Measurements from ENCODE around the gene ANAPC5. TPM values are rescaled to one million over a fixed set of nuclear protein-coding genes. Genes with fewer than 3 reads are reported as not detected.
"Not testable (repeated sequence)": the region's sequence is repeated elsewhere in the genome, so short reads cannot be mapped to it uniquely, and the experiment has no call there.

ANAPC5 gene
- total RNA-seq = 10 to 100 TPM; 86.5 to 87.7 TPM
- long read RNA-seq, transcript ANAPC5-201 (17 exons, 2,513 nt) = major isoform, 89 of 193 reads
- long read RNA-seq, transcript ANAPC5-218 (17 exons, 2,400 nt) = minor isoform, 62 of 193 reads
- long read RNA-seq, partial matches to known transcripts = 23 of 193 reads
- long read RNA-seq, other reads (novel, unspliced or antisense) = 19 of 193 reads

GRCh38 chr12:121351820-121352681 is at the start of gene ANAPC5:
TSS of gene ANAPC5 (minus strand) at chr12:121352411. CDS start at chr12:121352340, 71 bp downstream.
- intact Hi-C loops (cut with DNase I, micrococcal nuclease) = no loop called here
- ATAC-seq = peak; percentile 99
- DNase-seq = peak; percentile 91 to 97

- ATAC-seq (peak; percentile 62), DNase-seq (peak; percentile 42 to 62)
- intact Hi-C loops (cut with DNase I, micrococcal nuclease) = no loop called here
These were observed 48.3 kb upstream of the ANAPC5 start for GRCh38 chr12:121400332-121401139.

GRCh38 chr12:121399391-121400331 is 47.5 kb upstream of the ANAPC5 start, which contains the start of gene RNF34:
TSS of gene RNF34 (plus strand) at chr12:121400118. CDS start at chr12:121400213, 95 bp downstream.
- intact Hi-C loops (cut with DNase I, micrococcal nuclease) = no loop called here
- peak; percentile 93 for ATAC-seq
- DNase-seq = peak; percentile 99

- intact Hi-C loops (cut with DNase I, micrococcal nuclease) = no loop called here
- ATAC-seq (no peak), DNase-seq (no peak)
These were observed 46.1 kb upstream of the ANAPC5 start for GRCh38 chr12:121398355-121398754.

- ATAC-seq = no peak
- intact Hi-C loops (cut with DNase I, micrococcal nuclease) = no loop called here
These were observed 45.3 kb upstream of the ANAPC5 start for GRCh38 chr12:121397521-121397920.

GRCh38 chr12:121392325-121392716 is 40.1 kb upstream of the ANAPC5 start:
- ATAC-seq (no peak), DNase-seq (no peak)
- intact Hi-C loops (cut with DNase I, micrococcal nuclease) = no loop called here

More at GRCh38 chr12:121397521-121397920, 45.3 kb upstream of the ANAPC5 start:
- no peak for DNase-seq

GRCh38 chr12:121391619-121392324 is 39.6 kb upstream of the ANAPC5 start:
- intact Hi-C loops (cut with DNase I, micrococcal nuclease) = no loop called here
- ATAC-seq (peak; percentile 39), DNase-seq (peak in 1 of 2 donors; percentile 20)

GRCh38 chr12:121390856-121391255 is 38.6 kb upstream of the ANAPC5 start:
- ATAC-seq (no peak), DNase-seq (no peak)
- intact Hi-C loops (cut with DNase I, micrococcal nuclease) = no loop called here

- DNase-seq (no peak), ATAC-seq (no peak)
- intact Hi-C loops (cut with DNase I, micrococcal nuclease) = no loop called here
These were observed 36.3 kb upstream of the ANAPC5 start for GRCh38 chr12:121388421-121388981.

- DNase-seq; ATAC-seq; intact Hi-C loops (cut with DNase I, micrococcal nuclease): not testable (repeated sequence)
These were observed 32.7 kb upstream of the ANAPC5 start for GRCh38 chr12:121384891-121385290.

GRCh38 chr12:121383601-121384021 is 31.4 kb upstream of the ANAPC5 start:
- ATAC-seq (peak; percentile 65), DNase-seq (no peak)
- intact Hi-C loops (cut with DNase I, micrococcal nuclease) = no loop called here

- intact Hi-C loops (cut with DNase I, micrococcal nuclease) = no loop called here
- ATAC-seq (no peak), DNase-seq (no peak)
These were observed 27.7 kb upstream of the ANAPC5 start for GRCh38 chr12:121379945-121380344.

- ATAC-seq = no peak
- DNase-seq = no peak
- intact Hi-C loops (cut with DNase I, micrococcal nuclease) = no loop called here
These were observed 26.5 kb upstream of the ANAPC5 start for GRCh38 chr12:121378736-121379135.

GRCh38 chr12:121376754-121377697 is 24.8 kb upstream of the ANAPC5 start:
- intact Hi-C loops (cut with DNase I, micrococcal nuclease) = no loop called here
- peak; percentile 49 for ATAC-seq
- DNase-seq = no peak

GRCh38 chr12:121374945-121375584 is 22.9 kb upstream of the ANAPC5 start:
- ATAC-seq = not testable (repeated sequence)

GRCh38 chr12:121374336-121374735 is 22.1 kb upstream of the ANAPC5 start:
- DNase-seq; intact Hi-C loops (cut with DNase I, micrococcal nuclease); ATAC-seq: not testable (repeated sequence)

More at GRCh38 chr12:121374945-121375584, 22.9 kb upstream of the ANAPC5 start:
- DNase-seq; intact Hi-C loops (cut with DNase I, micrococcal nuclease): not testable (repeated sequence)

Data from left colon (tissue), 2 donors.